ENCODE data around the gene MINDY2. TPM values are rescaled to one million over a fixed set of nuclear protein-coding genes. Genes with fewer than 3 reads are reported as not detected.

The MINDY2 gene
- total and polyA plus RNA-seq, 9 of the 15 experiments (the other 6 are each of a cell fraction or from before 2014, with no cell fraction given) = 2.4 to 15.3 (median 7.2) TPM

DNA sequence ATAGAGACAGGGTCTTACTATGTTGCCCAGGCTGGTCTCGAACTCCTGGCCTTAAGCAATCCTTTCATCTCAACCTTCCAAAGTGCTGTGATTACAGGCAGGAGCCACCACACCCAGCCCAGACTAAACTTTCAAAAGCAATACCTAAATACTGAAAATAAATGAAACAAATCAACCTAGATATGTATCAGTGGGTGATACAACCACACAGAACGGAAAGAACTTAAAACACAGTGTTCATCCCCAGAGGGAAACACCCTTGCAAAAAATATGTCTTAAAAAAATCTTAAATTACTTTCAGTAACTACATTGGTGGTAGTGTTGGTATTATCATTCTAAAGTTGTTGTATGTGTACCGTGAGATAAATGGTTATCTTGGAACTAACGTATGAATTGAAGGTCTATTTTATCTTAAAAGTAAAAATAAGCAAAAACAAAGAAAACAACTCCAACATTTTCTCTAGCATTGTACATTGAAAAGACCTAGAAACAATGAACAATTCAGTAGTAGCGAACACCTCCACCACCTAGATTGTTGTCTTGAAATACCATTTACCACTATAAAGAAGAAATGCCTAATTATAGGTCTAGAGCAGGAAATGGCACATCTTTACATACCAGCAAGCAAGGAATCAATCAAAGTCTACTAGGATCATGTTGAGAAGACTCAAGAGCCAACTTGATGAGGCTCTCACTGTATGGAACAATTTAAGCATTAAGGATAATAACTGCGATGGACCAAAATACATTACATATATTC lies 137.6 kb downstream of the MINDY2 start (continued):
- TF ChIP-seq, protein P1, sequence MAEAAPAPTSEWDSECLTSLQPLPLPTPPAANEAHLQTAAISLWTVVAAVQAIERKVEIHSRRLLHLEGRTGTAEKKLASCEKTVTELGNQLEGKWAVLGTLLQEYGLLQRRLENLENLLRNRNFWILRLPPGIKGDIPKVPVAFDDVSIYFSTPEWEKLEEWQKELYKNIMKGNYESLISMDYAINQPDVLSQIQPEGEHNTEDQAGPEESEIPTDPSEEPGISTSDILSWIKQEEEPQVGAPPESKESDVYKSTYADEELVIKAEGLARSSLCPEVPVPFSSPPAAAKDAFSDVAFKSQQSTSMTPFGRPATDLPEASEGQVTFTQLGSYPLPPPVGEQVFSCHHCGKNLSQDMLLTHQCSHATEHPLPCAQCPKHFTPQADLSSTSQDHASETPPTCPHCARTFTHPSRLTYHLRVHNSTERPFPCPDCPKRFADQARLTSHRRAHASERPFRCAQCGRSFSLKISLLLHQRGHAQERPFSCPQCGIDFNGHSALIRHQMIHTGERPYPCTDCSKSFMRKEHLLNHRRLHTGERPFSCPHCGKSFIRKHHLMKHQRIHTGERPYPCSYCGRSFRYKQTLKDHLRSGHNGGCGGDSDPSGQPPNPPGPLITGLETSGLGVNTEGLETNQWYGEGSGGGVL (CRISPR knock-in tag; IDR thresholded peaks at IDR 0.05) = no peak

DNA sequence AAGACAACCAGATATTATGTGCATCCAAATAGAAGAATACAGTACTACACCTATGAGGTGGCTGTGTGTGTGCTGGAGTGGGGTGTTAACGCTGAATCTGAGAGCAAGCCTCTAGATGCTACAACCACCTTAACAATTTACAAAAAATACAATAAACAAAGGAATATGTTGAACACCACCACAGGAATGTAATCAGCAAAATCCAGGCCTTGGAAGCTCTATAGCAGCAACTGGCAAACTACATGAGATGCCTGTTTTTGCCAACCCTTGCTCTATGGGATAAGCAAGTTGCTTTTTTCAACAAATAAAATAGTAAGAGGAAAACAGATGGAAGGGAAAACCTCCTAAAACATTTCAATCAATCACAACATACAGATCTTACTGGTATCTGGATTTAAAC lies 138.5 kb downstream of the MINDY2 start:
- Histone ChIP-seq H3K27ac (ENCODE audit: extremely low read depth, low read depth, low read length) (no peak overlapping the region), H3K27me3 (ENCODE audit: control insufficient read depth in 2 of 2, insufficient read depth in 2 of 2, low read length in 2 of 2) (no peaks in the 10 kb centered on the region), H3K4me3 (no peak overlapping the region), H3K79me2 (ENCODE audit: control insufficient read depth, insufficient read depth, low read length) (peaks cover 31% of the 10 kb centered on the region; the same call in 2 of the 3 replicates), H3K9me1 (ENCODE audit: control insufficient read depth, insufficient read depth, low read length) (no peaks in the 10 kb centered on the region), H3K4me1 (replicated peaks in 1 of 2; ENCODE audit: control insufficient read depth in 2 of 2, insufficient read depth in 2 of 2, low read length in 2 of 2) (no peaks in the 10 kb centered on the region), H3K9me3 (replicated peaks; ENCODE audit: control insufficient read depth, insufficient read depth, low read depth, low read length) (no peaks in the 10 kb centered on the region), H3K4me2 (ENCODE audit: insufficient read depth, low read length) (no peak overlapping the region), H3K36me3 (ENCODE audit: control insufficient read depth, insufficient read depth, low read length) (peaks cover 83% of the 10 kb centered on the region), H4K20me1 (replicated peaks; ENCODE audit: control insufficient read depth, insufficient read depth, low read length) (no peaks in the 10 kb centered on the region), H3K9ac (ENCODE audit: insufficient read depth in 1 of 2, low read depth in 2 of 2, low read length in 2 of 2) (no peak overlapping the region), H2AFZ (ENCODE audit: low read depth, low read length) (no peak overlapping the region)
- WGBS (ENCODE audit: insufficient coverage, low coverage, missing lambda C conversion rate) = 94% methylated on average over 1 of the region's 1 CpG
- DNase-seq (ENCODE audit: extremely low read depth in 1 of 4, low spot score in 3 of 4) (no peak), ATAC-seq (0 out of 3 replicates have a peak, but pooled peaks have one; percentile 26), FAIRE-seq (no peak)
- BruUV-seq (replicated peaks) = no TSS peak
- POLR2A ChIA-PET = no interaction called here
- intact Hi-C loops (cut with micrococcal nuclease) = no loop called here
- in situ Hi-C loops (cut with MboI) = no loop called here
- CTCF ChIA-PET (ENCODE audit: low intra/inter-chr PET ratio) = no interaction called here
- no peak for TF ChIP-seq FOXJ3 (CRISPR knock-in tag; IDR thresholded peaks at IDR 0.05)
- TF ChIP-seq ZNF280A (IDR thresholded peaks at IDR 0.05; ENCODE audit: low read depth, partially characterized antibody) = no peak
- no peak for TF ChIP-seq RAD51 (IDR thresholded peaks at IDR 0.05; ENCODE audit: borderline replicate concordance, low read depth)
- TF ChIP-seq, protein P2, sequence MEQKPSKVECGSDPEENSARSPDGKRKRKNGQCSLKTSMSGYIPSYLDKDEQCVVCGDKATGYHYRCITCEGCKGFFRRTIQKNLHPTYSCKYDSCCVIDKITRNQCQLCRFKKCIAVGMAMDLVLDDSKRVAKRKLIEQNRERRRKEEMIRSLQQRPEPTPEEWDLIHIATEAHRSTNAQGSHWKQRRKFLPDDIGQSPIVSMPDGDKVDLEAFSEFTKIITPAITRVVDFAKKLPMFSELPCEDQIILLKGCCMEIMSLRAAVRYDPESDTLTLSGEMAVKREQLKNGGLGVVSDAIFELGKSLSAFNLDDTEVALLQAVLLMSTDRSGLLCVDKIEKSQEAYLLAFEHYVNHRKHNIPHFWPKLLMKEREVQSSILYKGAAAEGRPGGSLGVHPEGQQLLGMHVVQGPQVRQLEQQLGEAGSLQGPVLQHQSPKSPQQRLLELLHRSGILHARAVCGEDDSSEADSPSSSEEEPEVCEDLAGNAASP (IDR thresholded peaks at IDR 0.05) = no peak
- TF ChIP-seq, protein P3, sequence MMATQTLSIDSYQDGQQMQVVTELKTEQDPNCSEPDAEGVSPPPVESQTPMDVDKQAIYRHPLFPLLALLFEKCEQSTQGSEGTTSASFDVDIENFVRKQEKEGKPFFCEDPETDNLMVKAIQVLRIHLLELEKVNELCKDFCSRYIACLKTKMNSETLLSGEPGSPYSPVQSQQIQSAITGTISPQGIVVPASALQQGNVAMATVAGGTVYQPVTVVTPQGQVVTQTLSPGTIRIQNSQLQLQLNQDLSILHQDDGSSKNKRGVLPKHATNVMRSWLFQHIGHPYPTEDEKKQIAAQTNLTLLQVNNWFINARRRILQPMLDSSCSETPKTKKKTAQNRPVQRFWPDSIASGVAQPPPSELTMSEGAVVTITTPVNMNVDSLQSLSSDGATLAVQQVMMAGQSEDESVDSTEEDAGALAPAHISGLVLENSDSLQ (IDR thresholded peaks at IDR 0.05) = no peak
- no peak for TF ChIP-seq GABPB2 (CRISPR knock-in tag; conservative IDR thresholded peaks at IDR 0.05)
- TF ChIP-seq ZBTB8A (IDR thresholded peaks at IDR 0.05; ENCODE audit: partially characterized antibody) = no peak
- TF ChIP-seq FOXP4 (CRISPR knock-in tag; IDR thresholded peaks at IDR 0.05; ENCODE audit: borderline replicate concordance) = no peak
- TF ChIP-seq ZNF717 (CRISPR knock-in tag; IDR thresholded peaks at IDR 0.05) = no peak
- TF ChIP-seq TRIM28 (IDR thresholded peaks at IDR 0.05) = no peak
- no peak for TF ChIP-seq ZNF589 (CRISPR knock-in tag; IDR thresholded peaks at IDR 0.05; ENCODE audit: low read depth)

All from K562 (cell line).